HepG2 (cell line): ENCODE measurements around the gene KRTAP12-3. TPM values are rescaled to one million over a fixed set of nuclear protein-coding genes. Genes with fewer than 3 reads are reported as not detected.

Experiments used
- ATAC-seq: fragments of 200-7000 bp; cut with Tn5 transposase; 3 replicates; pipeline ENCODE4 v1.9.1; 2020; ENCODE audit warnings: mild to moderate bottlenecking, moderate library complexity
- BruUV-seq: library from RNA; stranded (reverse); fragments of 400-500 nt; replicated peaks from 2 replicates; lab custom pipeline; 2021; lab: Mats Ljungman, UMichigan
- CTCF ChIA-PET: fragments of 300-600 bp; formaldehyde crosslinking; extraction: SDS; loops from one replicate; lab custom pipeline; 2021; ENCODE audit warnings: low total read pairs, inconsistent platforms, low intra/inter-chr PET ratio; lab: Yijun Ruan, JAX
- POLR2A ChIA-PET: fragments of 350-600 bp; sonication (Branson Sonifier 250); formaldehyde crosslinking; loops from one replicate; lab custom pipeline; 2020; ENCODE audit warnings: antibody characterized with exemption, inconsistent platforms; lab: Yijun Ruan, JAX
- DNase-seq: peaks from one replicate; pipeline ENCODE4 v3.0.0-alpha.2; 2015; ENCODE audit warnings: low spot score
- FAIRE-seq: peaks from 3 replicates; lab custom pipeline; 2011; peaks lifted over from hg19 to GRCh38; lab: Jason Lieb, UNC
- H2AFZ ChIP-seq: one replicate; pipeline ENCODE4 v1.6.1; 2011; ENCODE audit warnings: low read length, inconsistent platforms
- H3K27ac ChIP-seq: fragments of 300-600 bp; 3 replicates; pipeline ENCODE4 v1.8.0; 2011; ENCODE audit warnings: mixed run types, mild to moderate bottlenecking, mixed read lengths, low read length, inconsistent platforms; ENCODE audit not compliant: insufficient read depth; ENCODE audit errors: extremely low read length
- H3K27me3 ChIP-seq, 2 experiments: fragments of 200-600 bp in 1 of 2; 2 replicates in 1 of 2; 3 replicates in 1 of 2; pipeline versions ENCODE4 v1.6.0 to v1.8.0; 2011; ENCODE audit warnings: low read length in 2 of 2, mild to moderate bottlenecking in 2 of 2, moderate library complexity in 2 of 2, inconsistent platforms in 1 of 2; ENCODE audit not compliant: insufficient read depth in 2 of 2, control insufficient read depth in 1 of 2
- H3K36me3 ChIP-seq, 2 experiments: fragments of 200-600 bp in 1 of 2; replicated peaks in 1 of 2; 2 replicates in 1 of 2; 3 replicates in 1 of 2; pipeline versions ENCODE4 v1.5.1 to v1.8.0; 2011; ENCODE audit warnings: low read length in 2 of 2, inconsistent platforms in 1 of 2; ENCODE audit not compliant: insufficient read depth in 2 of 2, control insufficient read depth in 1 of 2
- H3K4me1 ChIP-seq: 2 replicates; pipeline ENCODE4 v1.5.1; 2012; ENCODE audit warnings: low read length, inconsistent platforms; ENCODE audit not compliant: insufficient read depth
- H3K4me2 ChIP-seq: 2 replicates; pipeline ENCODE4 v1.6.0; 2011; ENCODE audit warnings: low read depth, low read length, inconsistent platforms
- H3K4me3 ChIP-seq, 3 experiments: fragments of 200-600 bp in 1 of 3; sonication (generic), shearing (Covaris generic) in 1 of 3; replicated peaks in 1 of 3; 2 replicates each; pipeline ENCODE4 v1.5.1; 2011 to 2016; ENCODE audit warnings: low read length in 3 of 3, inconsistent platforms in 2 of 3, low read depth in 2 of 3, mild to moderate bottlenecking in 2 of 3, control low read depth in 1 of 3, mixed read lengths in 1 of 3; ENCODE audit not compliant: insufficient read depth in 1 of 3
- H3K79me2 ChIP-seq: one replicate; pipeline ENCODE4 v1.6.1; 2011; ENCODE audit warnings: low read length, inconsistent platforms; ENCODE audit not compliant: insufficient read depth
- H3K9ac ChIP-seq: 2 replicates; pipeline ENCODE4 v1.6.0; 2011; ENCODE audit warnings: mild to moderate bottlenecking, low read depth, low read length, inconsistent platforms; ENCODE audit not compliant: insufficient read depth
- H3K9me3 ChIP-seq: 2 replicates; pipeline ENCODE4 v1.5.1; 2012; ENCODE audit warnings: mild to moderate bottlenecking, low read length
- H4K20me1 ChIP-seq: 2 replicates; pipeline ENCODE4 v1.6.0; 2011; ENCODE audit warnings: inconsistent platforms, mild to moderate bottlenecking, low read length, moderate library complexity; ENCODE audit not compliant: insufficient read depth
- CEBPB ChIP-seq: IDR thresholded peaks from 2 replicates; pipeline ENCODE4 v1.6.1; 2011; ENCODE audit warnings: low read depth, low read length, improper control_type of control experiment, borderline replicate concordance
- CREB1 ChIP-seq, 2 experiments: fragments of 450-650 bp in 1 of 2; IDR thresholded peaks; 2 replicates each; pipeline ENCODE4 v1.6.1; 2016 to 2017; ENCODE audit warnings: control low read depth in 1 of 2, mild to moderate bottlenecking in 1 of 2, missing compliant biosample characterization in 1 of 2, missing genetic modification characterization in 1 of 2
- CREB3 ChIP-seq: sonication (generic); formaldehyde crosslinking; IDR thresholded peaks from 2 replicates; pipeline ENCODE4 v1.5.0; 2020; ENCODE audit warnings: missing genetic modification reagents
- FOXA3 ChIP-seq: IDR thresholded peaks from 2 replicates; pipeline ENCODE4 v1.6.1; 2016; ENCODE audit warnings: missing genetic modification reagents, missing compliant biosample characterization
- HES4 ChIP-seq: sonication (generic); formaldehyde crosslinking; IDR thresholded peaks from 2 replicates; pipeline ENCODE4 v1.9.0; 2021; ENCODE audit warnings: mild to moderate bottlenecking, missing genetic modification reagents, borderline replicate concordance
- USF2 ChIP-seq, 2 experiments: sonication (generic) in 1 of 2; formaldehyde crosslinking in 1 of 2; IDR thresholded peaks; 2 replicates each; pipeline versions ENCODE4 v1.5.1 to v1.6.1; 2011 to 2020; ENCODE audit warnings: borderline replicate concordance in 1 of 2, low read depth in 1 of 2, low read length in 1 of 2, mild to moderate bottlenecking in 1 of 2, missing genetic modification reagents in 1 of 2, moderate library complexity in 1 of 2
- ZFY ChIP-seq: sonication (generic); formaldehyde crosslinking; IDR thresholded peaks from 2 replicates; pipeline ENCODE4 v1.4.0; 2020; ENCODE audit warnings: missing genetic modification reagents
- ZNF746 ChIP-seq: sonication (generic); formaldehyde crosslinking; IDR thresholded peaks from 2 replicates; pipeline ENCODE4 v1.8.0; 2022; ENCODE audit warnings: mild to moderate bottlenecking, missing genetic modification reagents
- WGBS: methylation state at CpG from one replicate; pipeline ENCODE4 v1.1.6; 2017; ENCODE audit warnings: low lambda C conversion rate; 5-methylcytosine and 5-hydroxymethylcytosine counted together
- in situ Hi-C: cut with HindIII; loops from 2 replicates; pipeline ENCODE4 v1.10.0; 2017; ENCODE audit warnings: low pct_unique_long_range_greater_than_20kb; ENCODE audit not compliant: extremely low pct_ligation_motif_present
- intact Hi-C: fragments of 100-400 bp; cut with micrococcal nuclease; formaldehyde crosslinking; loops from one replicate; pipeline ENCODE4 v1.10.0; 2022; ENCODE audit not compliant: unreplicated experiment
- polyA plus RNA-seq, 8 experiments: library from polyadenylated mRNA; depleted of rRNA in 3 of 8; stranded (reverse) in 7 of 8; unstranded in 1 of 8; fragments of >200 nt; fragmentation: Illumina TruSeq in 4 of 8; extraction: Trizol in 4 of 8; gene quantifications; 2 replicates each; pipeline versions ENCODE4 v1.2.1 to v1.2.3, GENCODE V29; 2011 to 2016; ENCODE audit warnings: low read depth in 4 of 8, missing spikeins in 1 of 8, mixed read lengths in 1 of 8; ENCODE audit not compliant: insufficient read depth in 1 of 8
- total RNA-seq, 5 experiments: library from RNA; depleted of rRNA; stranded (reverse); fragments of >200 nt; fragmentation: Illumina TruSeq; extraction: Trizol; gene quantifications; 2 replicates each; pipeline ENCODE4 v1.2.3, GENCODE V29; 2016; ENCODE audit warnings: low read depth in 1 of 5
- TF ChIP-seq, protein P1 (sequence below): fragments of 450-650 bp; IDR thresholded peaks from 2 replicates; pipeline ENCODE4 v1.6.1; 2016

Gene KRTAP12-3
- total and polyA plus RNA-seq, 2 of the 13 experiments (the other 11 are each of a cell fraction or from before 2014, with no cell fraction given): not detected

GRCh38 chr21:44650265-44650972 is 7.3 kb upstream of the KRTAP12-3 start:
- POLR2A ChIA-PET: no interaction called here
- ATAC-seq: no peak

More at GRCh38 chr21:44650265-44650972, 7.3 kb upstream of the KRTAP12-3 start:
- H2AFZ ChIP-seq: no peak overlapping the region
- no peak for FAIRE-seq
- peaks cover under 1% of the 10 kb centered on the region for H3K9me3 ChIP-seq
- no peak overlapping the region for H3K4me2 ChIP-seq
- no peaks in the 10 kb centered on the region for H3K36me3 ChIP-seq
- no peak overlapping the region for H3K27ac ChIP-seq
- no peak overlapping the region for H3K4me3 ChIP-seq
- peak; percentile 39; the same call in 1 of the 2 replicates for TF ChIP-seq CREB1 (IDR thresholded peaks at IDR 0.05)
- no peak for TF ChIP-seq CREB1 (CRISPR knock-in tag; IDR thresholded peaks at IDR 0.05)
- 0 out of 2 replicates have a peak, but pooled peaks have one; percentile 29 for TF ChIP-seq HES4 (CRISPR knock-in tag)
- no peak for TF ChIP-seq ZFY (CRISPR knock-in tag)
- no peak for TF ChIP-seq CREB3 (CRISPR knock-in tag)
- TF ChIP-seq FOXA3: no peak
- no peak for TF ChIP-seq ZNF746
- peak; percentile 39; the same call in 1 of the 2 replicates for TF ChIP-seq CEBPB
- TF ChIP-seq USF2 (IDR thresholded peaks at IDR 0.05; ENCODE audit: low read depth, low read length): peak; percentile 57
- TF ChIP-seq USF2 (CRISPR knock-in tag; IDR thresholded peaks at IDR 0.05; ENCODE audit: borderline replicate concordance): peak; percentile 63; the same call in 1 of the 2 replicates
- TF ChIP-seq, protein P1, sequence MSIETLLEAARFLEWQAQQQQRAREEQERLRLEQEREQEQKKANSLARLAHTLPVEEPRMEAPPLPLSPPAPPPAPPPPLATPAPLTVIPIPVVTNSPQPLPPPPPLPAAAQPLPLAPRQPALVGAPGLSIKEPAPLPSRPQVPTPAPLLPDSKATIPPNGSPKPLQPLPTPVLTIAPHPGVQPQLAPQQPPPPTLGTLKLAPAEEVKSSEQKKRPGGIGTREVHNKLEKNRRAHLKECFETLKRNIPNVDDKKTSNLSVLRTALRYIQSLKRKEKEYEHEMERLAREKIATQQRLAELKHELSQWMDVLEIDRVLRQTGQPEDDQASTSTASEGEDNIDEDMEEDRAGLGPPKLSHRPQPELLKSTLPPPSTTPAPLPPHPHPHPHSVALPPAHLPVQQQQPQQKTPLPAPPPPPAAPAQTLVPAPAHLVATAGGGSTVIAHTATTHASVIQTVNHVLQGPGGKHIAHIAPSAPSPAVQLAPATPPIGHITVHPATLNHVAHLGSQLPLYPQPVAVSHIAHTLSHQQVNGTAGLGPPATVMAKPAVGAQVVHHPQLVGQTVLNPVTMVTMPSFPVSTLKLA: peak; percentile 68
- intact Hi-C loops (no loop called here), in situ Hi-C loops (no loop called here)
- DNase-seq: no peak
- WGBS: 54% methylated on average over 14 of the region's 20 CpGs
- BruUV-seq: no TSS peak
- H4K20me1 ChIP-seq: no peaks in the 10 kb centered on the region
- no peak overlapping the region for H3K9ac ChIP-seq
- no peaks in the 10 kb centered on the region for H3K79me2 ChIP-seq
- H3K4me1 ChIP-seq: no peaks in the 10 kb centered on the region
- peaks cover 5 to 40% of the 10 kb centered on the region in 2 experiments; a peak in 4 of 5 replicates for H3K27me3 ChIP-seq
- CTCF ChIA-PET: no interaction called here
